HG02623 (cell line): ENCODE measurements around the gene STXBP4.
"Not testable (repeated sequence)": the region's sequence is repeated elsewhere in the genome, so short reads cannot be mapped to it uniquely, and the experiment has no call there.

Experiments
- ATAC-seq: cut with Tn5 transposase; IDR thresholded peaks from one replicate; pipeline ENCODE4 v1.9.1; 2021; ENCODE audit warnings: moderate library complexity; ENCODE audit not compliant: unreplicated experiment

Gene STXBP4

GRCh38 chr17:55038291-55038690 lies 69.7 kb downstream of the STXBP4 start:
- no peak for ATAC-seq

- no peak for ATAC-seq
Measured at GRCh38 chr17:55040611-55041010, 72.0 kb downstream of the STXBP4 start.

GRCh38 chr17:55053855-55054254 lies 85.3 kb downstream of the STXBP4 start:
- no peak for ATAC-seq

GRCh38 chr17:55054429-55054828 lies 85.9 kb downstream of the STXBP4 start:
- ATAC-seq: no peak

GRCh38 chr17:55056526-55056925 lies 88.0 kb downstream of the STXBP4 start:
- no peak for ATAC-seq

GRCh38 chr17:55057184-55057583 lies 88.6 kb downstream of the STXBP4 start:
- no peak for ATAC-seq

- ATAC-seq: no peak
Measured at GRCh38 chr17:55059724-55060123, 91.2 kb downstream of the STXBP4 start.

GRCh38 chr17:55062921-55063320 lies 94.4 kb downstream of the STXBP4 start:
- no peak for ATAC-seq

- no peak for ATAC-seq
Measured at GRCh38 chr17:55063885-55064874, 95.6 kb downstream of the STXBP4 start.

- no peak for ATAC-seq
Measured at GRCh38 chr17:55067697-55068439, 99.3 kb downstream of the STXBP4 start.

- ATAC-seq: no peak
Measured at GRCh38 chr17:55068862-55069811, 100.6 kb downstream of the STXBP4 start.

- ATAC-seq: no peak
Measured at GRCh38 chr17:55069983-55070529, 101.5 kb downstream of the STXBP4 start.

- no peak for ATAC-seq
Measured at GRCh38 chr17:55072898-55073297, 104.3 kb downstream of the STXBP4 start.

- not testable (repeated sequence) for ATAC-seq
Measured at GRCh38 chr17:55073467-55073866, 104.9 kb downstream of the STXBP4 start.

- no peak for ATAC-seq
Measured at GRCh38 chr17:55081559-55081958, 113.0 kb downstream of the STXBP4 start.

- no peak for ATAC-seq
Measured at GRCh38 chr17:55086635-55087058, 118.1 kb downstream of the STXBP4 start.

- ATAC-seq: no peak
Measured at GRCh38 chr17:55089256-55089655, 120.7 kb downstream of the STXBP4 start.

- peak; percentile 98 for ATAC-seq
Measured at GRCh38 chr17:55090079-55090492, 121.5 kb downstream of the STXBP4 start.

GRCh38 chr17:55093353-55093752 lies 124.8 kb downstream of the STXBP4 start:
- ATAC-seq: no peak

- ATAC-seq: no peak
Measured at GRCh38 chr17:55098765-55099164, 130.2 kb downstream of the STXBP4 start.
